BE2C (cell line): ENCODE results near the gene R3HDM2.

Experiments
- DNase-seq: peaks from one replicate; pipeline ENCODE4 v3.0.0-alpha.2; 2020
- H3K27me3 ChIP-seq: fragments of 250-450 bp; sonication (Bioruptor Pico); 2 replicates; pipeline ENCODE4 v1.5.1; 2020; ENCODE audit warnings: mild to moderate bottlenecking
- H3K36me3 ChIP-seq: fragments of 250-450 bp; sonication (Bioruptor Pico); 2 replicates; pipeline ENCODE4 v1.5.1; 2020; ENCODE audit warnings: mild to moderate bottlenecking
- H3K4me1 ChIP-seq: fragments of 250-450 bp; sonication (Bioruptor Pico); 2 replicates; pipeline ENCODE4 v1.5.1; 2020
- H3K4me3 ChIP-seq: 2 replicates; pipeline ENCODE4 v1.5.1; 2011; ENCODE audit warnings: low read depth, low read length
- H3K9me3 ChIP-seq: fragments of 250-450 bp; sonication (Bioruptor Pico); 2 replicates; pipeline ENCODE4 v1.5.1; 2020
- TF ChIP-seq, protein P1 (sequence below): IDR thresholded peaks from 2 replicates; pipeline ENCODE4 v1.5.1; 2012; ENCODE audit warnings: mild to moderate bottlenecking, low read depth, low read length

Gene R3HDM2

DNA sequence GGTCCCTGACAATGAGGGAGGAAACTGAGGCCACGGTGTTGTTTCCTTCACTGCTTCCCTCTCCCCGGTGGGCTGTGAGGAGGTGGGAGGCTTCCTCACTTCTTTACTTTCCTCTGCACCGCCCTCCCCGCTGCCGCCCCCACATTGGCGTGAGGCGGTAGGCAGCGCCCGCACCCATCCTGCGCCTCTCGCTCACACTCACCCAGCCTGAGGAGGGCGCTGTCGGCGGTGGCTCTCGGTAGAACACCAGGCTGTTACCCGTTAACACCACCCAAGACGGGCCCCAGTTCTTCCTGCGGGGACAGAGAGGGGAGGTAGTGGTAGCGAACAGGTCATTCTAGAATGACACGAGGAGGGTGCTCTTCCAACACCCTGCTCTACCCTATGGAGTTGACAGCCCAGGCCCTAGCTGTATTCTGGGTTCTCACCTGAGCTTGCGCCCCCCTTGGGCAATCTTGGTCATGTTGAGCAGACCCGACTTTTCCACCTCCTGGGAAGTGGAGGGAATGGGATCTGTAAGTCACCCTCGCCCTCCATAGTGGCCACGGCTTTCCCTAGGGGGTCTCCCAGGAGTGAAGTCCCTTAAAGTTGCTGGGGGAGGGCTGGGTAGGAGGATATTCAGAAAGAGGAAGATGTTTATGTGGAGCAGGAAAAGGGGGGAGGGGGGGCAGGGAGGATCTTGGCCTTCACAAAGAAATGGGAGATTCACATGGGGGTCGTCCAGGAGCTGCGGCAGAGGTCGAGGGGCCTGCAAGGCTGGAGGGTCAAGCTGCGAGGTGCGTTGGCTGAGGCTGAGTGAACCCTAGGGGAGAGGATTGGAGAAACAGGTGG lies 45.5 kb upstream of the R3HDM2 start:
- no peak overlapping the region for H3K4me3 ChIP-seq
- TF ChIP-seq, protein P1, sequence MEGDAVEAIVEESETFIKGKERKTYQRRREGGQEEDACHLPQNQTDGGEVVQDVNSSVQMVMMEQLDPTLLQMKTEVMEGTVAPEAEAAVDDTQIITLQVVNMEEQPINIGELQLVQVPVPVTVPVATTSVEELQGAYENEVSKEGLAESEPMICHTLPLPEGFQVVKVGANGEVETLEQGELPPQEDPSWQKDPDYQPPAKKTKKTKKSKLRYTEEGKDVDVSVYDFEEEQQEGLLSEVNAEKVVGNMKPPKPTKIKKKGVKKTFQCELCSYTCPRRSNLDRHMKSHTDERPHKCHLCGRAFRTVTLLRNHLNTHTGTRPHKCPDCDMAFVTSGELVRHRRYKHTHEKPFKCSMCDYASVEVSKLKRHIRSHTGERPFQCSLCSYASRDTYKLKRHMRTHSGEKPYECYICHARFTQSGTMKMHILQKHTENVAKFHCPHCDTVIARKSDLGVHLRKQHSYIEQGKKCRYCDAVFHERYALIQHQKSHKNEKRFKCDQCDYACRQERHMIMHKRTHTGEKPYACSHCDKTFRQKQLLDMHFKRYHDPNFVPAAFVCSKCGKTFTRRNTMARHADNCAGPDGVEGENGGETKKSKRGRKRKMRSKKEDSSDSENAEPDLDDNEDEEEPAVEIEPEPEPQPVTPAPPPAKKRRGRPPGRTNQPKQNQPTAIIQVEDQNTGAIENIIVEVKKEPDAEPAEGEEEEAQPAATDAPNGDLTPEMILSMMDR, result no peak

DNA sequence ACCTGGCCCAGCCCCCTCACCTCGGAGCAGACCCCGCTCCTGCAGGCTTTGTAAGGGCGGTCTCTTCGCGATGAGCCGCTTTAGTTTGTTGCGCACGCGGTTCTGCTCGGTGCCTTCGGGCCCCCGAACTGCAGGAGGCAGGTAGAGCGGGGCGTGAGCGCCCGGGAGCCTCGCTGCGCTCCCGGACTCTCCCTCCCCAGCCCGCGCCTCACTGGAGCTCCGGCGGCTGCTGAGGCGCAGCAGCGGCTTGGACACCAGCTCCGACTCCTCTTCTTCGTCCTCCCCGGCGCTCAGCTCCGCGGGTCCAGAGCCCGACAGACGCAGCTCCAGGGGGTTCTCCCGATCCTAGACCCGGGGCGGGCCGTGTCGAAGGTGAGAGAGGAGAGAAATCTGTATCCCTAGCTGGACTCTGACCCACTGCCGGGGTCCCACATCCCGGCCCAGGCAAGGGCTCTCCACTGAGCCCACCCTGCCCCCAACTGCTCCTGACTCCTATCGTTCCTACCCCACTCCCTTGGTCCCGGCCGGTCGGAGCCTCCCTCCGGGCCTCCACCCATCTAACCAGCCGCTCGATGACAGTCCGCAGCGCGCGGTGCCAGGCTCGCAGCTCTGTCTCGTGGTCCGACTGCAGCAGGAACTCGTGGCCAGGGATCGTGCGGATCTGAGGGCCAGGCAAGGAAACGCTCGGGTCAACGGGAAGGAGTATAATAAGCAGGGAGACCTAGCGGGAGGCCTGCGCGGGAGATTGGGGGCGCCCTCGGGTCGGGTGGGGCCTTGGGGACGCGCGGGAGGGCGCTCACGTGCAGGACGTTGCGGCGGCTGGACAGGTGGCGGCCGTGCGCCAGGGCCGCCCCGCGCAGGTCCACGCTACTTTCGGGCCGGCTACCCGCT lies 44.7 kb upstream of the R3HDM2 start:
- TF ChIP-seq, protein P1, result no peak
- Histone ChIP-seq H3K36me3 (no peaks in the 10 kb centered on the region), H3K9me3 (no peaks in the 10 kb centered on the region), H3K4me3 (0 out of 2 replicates have a peak overlapping the region, but pooled peaks have one; percentile 12), H3K27me3 (peaks cover 97% of the 10 kb centered on the region), H3K4me1 (no peaks in the 10 kb centered on the region)
- peak; percentile 34 for DNase-seq

More for the DNA sequence above, 45.5 kb upstream of the R3HDM2 start:
- Histone ChIP-seq H3K4me1 (no peaks in the 10 kb centered on the region), H3K27me3 (peaks cover 97% of the 10 kb centered on the region), H3K36me3 (no peaks in the 10 kb centered on the region), H3K9me3 (no peaks in the 10 kb centered on the region)
- no peak for DNase-seq

DNA sequence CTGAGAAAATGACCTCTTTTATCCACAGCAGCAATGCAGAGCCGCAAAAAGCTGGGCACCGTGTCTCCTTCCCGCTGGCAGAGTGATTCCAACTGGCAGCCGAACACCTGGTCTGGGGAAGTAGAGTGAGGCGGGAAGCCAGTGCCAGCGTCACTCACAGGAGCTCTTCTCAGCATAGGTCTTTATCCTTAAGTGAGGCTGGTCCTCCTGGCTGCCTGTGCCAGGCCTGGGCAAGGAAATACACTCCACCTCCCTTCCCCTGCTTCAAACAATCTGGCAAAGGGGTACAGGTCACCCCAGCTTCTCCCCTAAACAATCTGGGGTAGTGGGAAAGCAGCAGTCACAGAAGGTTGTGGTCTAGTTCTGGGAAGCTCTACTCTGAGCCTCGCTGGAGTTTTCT lies 44.0 kb upstream of the R3HDM2 start:
- TF ChIP-seq, protein P1, result no peak
- no peak for DNase-seq
- Histone ChIP-seq H3K4me1 (no peaks in the 10 kb centered on the region), H3K4me3 (no peak overlapping the region), H3K36me3 (no peaks in the 10 kb centered on the region), H3K27me3 (peaks cover 97% of the 10 kb centered on the region), H3K9me3 (no peaks in the 10 kb centered on the region)

DNA sequence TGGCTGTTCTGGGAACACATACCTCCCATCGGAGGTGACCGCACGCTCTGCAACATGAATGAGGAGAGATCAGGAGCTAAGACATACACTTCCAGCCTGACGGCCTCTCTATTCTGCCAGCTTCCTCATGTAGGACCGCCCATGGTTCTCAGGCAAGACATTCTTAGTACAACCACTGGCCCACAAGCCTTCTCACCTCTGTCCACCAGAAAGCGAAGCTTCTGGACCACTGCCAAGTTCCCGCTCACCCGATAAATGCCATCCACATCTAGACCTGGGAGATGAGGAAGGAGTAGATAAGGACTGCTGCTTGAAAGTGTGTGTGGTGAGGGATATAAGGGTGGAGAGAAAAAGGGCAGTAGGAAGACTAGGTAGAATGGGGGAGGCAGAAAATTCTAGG lies 43.6 kb upstream of the R3HDM2 start:
- Histone ChIP-seq H3K27me3 (peaks cover 97% of the 10 kb centered on the region), H3K4me1 (no peaks in the 10 kb centered on the region), H3K36me3 (no peaks in the 10 kb centered on the region), H3K4me3 (no peak overlapping the region), H3K9me3 (no peaks in the 10 kb centered on the region)
- TF ChIP-seq, protein P1, result no peak
- DNase-seq, result no peak

DNA sequence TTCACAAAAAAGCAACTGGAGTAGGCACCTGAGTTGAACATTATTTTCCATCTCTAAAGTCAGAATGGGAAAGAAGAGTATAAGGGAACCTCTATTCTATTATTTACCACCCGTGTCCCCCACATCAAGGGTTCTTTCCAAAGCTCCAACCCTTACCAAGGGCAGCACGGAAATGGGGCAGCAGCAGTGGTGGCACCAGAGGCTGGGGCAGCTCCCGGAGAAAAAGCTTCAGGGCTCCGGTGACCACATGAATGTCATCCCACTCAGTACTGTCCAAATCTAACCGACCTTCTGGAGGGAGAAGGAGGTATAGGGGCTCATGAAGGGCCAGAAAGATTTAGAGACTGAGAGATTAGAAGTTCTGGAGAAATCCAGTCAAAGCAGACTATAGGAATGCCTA lies 43.0 kb upstream of the R3HDM2 start:
- Histone ChIP-seq H3K4me3 (no peak overlapping the region), H3K27me3 (peaks cover 97% of the 10 kb centered on the region), H3K4me1 (no peaks in the 10 kb centered on the region), H3K36me3 (no peaks in the 10 kb centered on the region), H3K9me3 (no peaks in the 10 kb centered on the region)
- TF ChIP-seq, protein P1, result no peak
- no peak for DNase-seq
